ENCODE data around the gene NTF3. TPM values are rescaled to one million over a fixed set of nuclear protein-coding genes. Genes with fewer than 3 reads are reported as not detected.

NTF3 gene
- not detected in 2 replicates for total RNA-seq (2014; rRNA removed; shearing (Covaris generic))

GRCh38 chr12:5432011-5432400 is at the start of gene NTF3:
NTF3 (plus strand) TSS chr12:5432108; CDS start chr12:5432325, 217 bp downstream.

Data from A375 (cell line).